Mesenchymal stem cell (in vitro differentiated cells and primary cell): ENCODE data around the gene SLC18A3.
A peak's percentile ranks its signal among the peaks of the same experiment; 100 is the strongest.

ENCODE experiments used
- DNase-seq: peaks from one replicate; pipeline ENCODE4 v3.0.0-alpha.2; 2013
- H2AFZ ChIP-seq: one replicate; pipeline ENCODE4 v1.6.1; 2013; ENCODE audit warnings: low read depth, mild to moderate bottlenecking, control low read depth, inconsistent platforms, low read length, moderate library complexity
- H2AK5ac ChIP-seq: 2 replicates; pipeline ENCODE4 v1.6.1; 2013; ENCODE audit warnings: low read length, moderate library complexity, mild to moderate bottlenecking, inconsistent platforms; ENCODE audit not compliant: severe bottlenecking
- H2BK120ac ChIP-seq: one replicate; pipeline ENCODE4 v1.6.1; 2013; ENCODE audit warnings: low read depth, mild to moderate bottlenecking, inconsistent platforms, low read length, moderate library complexity
- H2BK12ac ChIP-seq, 2 experiments: one replicate each; pipeline ENCODE4 v1.6.1; 2013; ENCODE audit warnings: inconsistent platforms in 2 of 2, low read length in 2 of 2, mild to moderate bottlenecking in 2 of 2, moderate library complexity in 2 of 2, control low read depth in 1 of 2
- H2BK15ac ChIP-seq: one replicate; pipeline ENCODE4 v1.6.1; 2013; ENCODE audit warnings: mild to moderate bottlenecking, low read depth, inconsistent platforms; ENCODE audit not compliant: poor library complexity, severe bottlenecking
- H2BK5ac ChIP-seq: 2 replicates; pipeline ENCODE4 v1.6.1; 2013; ENCODE audit warnings: low read depth, mild to moderate bottlenecking, low read length, control low read depth, inconsistent platforms; ENCODE audit not compliant: poor library complexity, severe bottlenecking
- H3K14ac ChIP-seq, 2 experiments: one replicate each; pipeline ENCODE4 v1.6.1; 2013; ENCODE audit warnings: inconsistent platforms in 2 of 2, low read length in 2 of 2, control low read depth in 1 of 2, mild to moderate bottlenecking in 1 of 2, moderate library complexity in 1 of 2
- H3K18ac ChIP-seq, 2 experiments: one replicate each; pipeline ENCODE4 v1.6.1; 2013; ENCODE audit warnings: inconsistent platforms in 2 of 2, low read length in 2 of 2, control low read depth in 1 of 2, low read depth in 1 of 2, mild to moderate bottlenecking in 1 of 2
- H3K23ac ChIP-seq, 2 experiments: one replicate each; pipeline ENCODE4 v1.6.1; 2013; ENCODE audit warnings: inconsistent platforms in 2 of 2, low read length in 2 of 2, mild to moderate bottlenecking in 2 of 2, moderate library complexity in 2 of 2, control low read depth in 1 of 2
- H3K27ac ChIP-seq: 2 replicates; pipeline ENCODE4 v1.5.1; 2013; ENCODE audit warnings: mild to moderate bottlenecking, moderate library complexity, low read length, control low read depth, inconsistent platforms; ENCODE audit not compliant: poor library complexity, severe bottlenecking
- H3K27me3 ChIP-seq, 2 experiments: 2 replicates each; pipeline versions ENCODE4 v1.6.1 to v1.7.0; 2013; ENCODE audit warnings: low read length in 2 of 2, mild to moderate bottlenecking in 2 of 2, moderate library complexity in 2 of 2, control low read depth in 1 of 2, inconsistent platforms in 1 of 2; ENCODE audit not compliant: control insufficient read depth in 1 of 2, insufficient read depth in 1 of 2
- H3K36me3 ChIP-seq, 2 experiments: 2 replicates each; pipeline versions ENCODE4 v1.6.1 to v1.7.0; 2013; ENCODE audit warnings: low read length in 2 of 2, control low read depth in 1 of 2, inconsistent platforms in 1 of 2, low read depth in 1 of 2, mild to moderate bottlenecking in 1 of 2; ENCODE audit not compliant: insufficient read depth in 2 of 2, control insufficient read depth in 1 of 2
- H3K4ac ChIP-seq, 2 experiments: one replicate each; pipeline ENCODE4 v1.6.1; 2013; ENCODE audit warnings: inconsistent platforms in 2 of 2, low read length in 2 of 2, mild to moderate bottlenecking in 2 of 2, moderate library complexity in 2 of 2, control low read depth in 1 of 2, low read depth in 1 of 2
- H3K4me1 ChIP-seq: 2 replicates; pipeline ENCODE4 v1.6.1; 2013; ENCODE audit warnings: low read depth, low read length, control low read depth; ENCODE audit not compliant: control insufficient read depth, insufficient read depth
- H3K4me2 ChIP-seq: 2 replicates; pipeline ENCODE4 v1.6.1; 2013; ENCODE audit warnings: low read length, mild to moderate bottlenecking, inconsistent platforms; ENCODE audit not compliant: poor library complexity, severe bottlenecking
- H3K4me3 ChIP-seq, 2 experiments: 2 replicates each; pipeline versions ENCODE4 v1.5.1 to v1.7.0; 2013; ENCODE audit warnings: low read length in 2 of 2, mild to moderate bottlenecking in 2 of 2, control low read depth in 1 of 2, low read depth in 1 of 2; ENCODE audit not compliant: insufficient read depth in 1 of 2
- H3K79me1 ChIP-seq: replicated peaks from 2 replicates; pipeline ENCODE4 v1.6.1; 2013; ENCODE audit warnings: mild to moderate bottlenecking, control low read depth, low read length, inconsistent platforms; ENCODE audit not compliant: poor library complexity, severe bottlenecking
- H3K9ac ChIP-seq: 2 replicates; pipeline ENCODE4 v1.7.0; 2013; ENCODE audit warnings: mild to moderate bottlenecking, low read length, moderate library complexity
- H3K9me3 ChIP-seq: 2 replicates; pipeline ENCODE4 v1.7.0; 2013; ENCODE audit warnings: mild to moderate bottlenecking, low read length; ENCODE audit not compliant: control insufficient read depth
- H4K8ac ChIP-seq: one replicate; pipeline ENCODE4 v1.6.1; 2013; ENCODE audit warnings: inconsistent platforms, mild to moderate bottlenecking, low read length, moderate library complexity
- H4K91ac ChIP-seq: one replicate; pipeline ENCODE4 v1.6.1; 2013; ENCODE audit warnings: mild to moderate bottlenecking, low read length, inconsistent platforms
- WGBS: methylation state at CpG from one replicate; pipeline ENCODE4 v1.1.7; 2013; ENCODE audit warnings: mixed read lengths; 5-methylcytosine and 5-hydroxymethylcytosine counted together

Gene SLC18A3

DNA sequence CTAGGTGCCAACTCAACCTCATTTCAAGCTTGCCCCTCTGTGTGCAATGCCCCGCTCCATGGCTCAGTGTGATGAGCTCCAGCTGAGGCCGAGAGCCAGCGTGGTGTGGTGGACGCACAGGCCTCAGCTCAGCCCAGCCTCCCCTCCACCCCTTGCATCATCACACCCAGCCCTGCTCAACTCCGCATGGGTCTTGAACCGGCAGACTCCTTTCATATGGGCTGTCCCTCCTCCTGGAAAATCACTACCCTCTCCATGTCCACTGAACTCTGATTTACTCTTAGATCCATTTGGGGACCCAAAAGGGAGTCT lies 16.6 kb upstream of the SLC18A3 start:
- Histone ChIP-seq H3K14ac (no peak overlapping the region), H3K9me3 (no peaks in the 10 kb centered on the region), H2BK15ac (no peak overlapping the region), H3K4ac (no peak overlapping the region), H3K4me1 (peaks cover 2% of the 10 kb centered on the region), H3K18ac (no peak overlapping the region), H2AFZ (no peak overlapping the region), H3K4me3 (no peak overlapping the region), H3K27ac (no peak overlapping the region), H2BK120ac (no peak overlapping the region), H3K9ac (no peak overlapping the region), H3K36me3 (no peaks in the 10 kb centered on the region), H4K8ac (no peak overlapping the region), H2AK5ac (no peak overlapping the region), H2BK12ac (no peak overlapping the region), H3K23ac (no peak overlapping the region), H3K79me1 (no peaks in the 10 kb centered on the region), H4K91ac (no peak overlapping the region), H3K4me2 (no peak overlapping the region), H2BK5ac (no peak overlapping the region), H3K27me3 (peaks cover 15 to 43% of the 10 kb centered on the region in 2 experiments)
- WGBS: 86% methylated on average over 6 of the region's 6 CpGs
- DNase-seq: no peak

DNA sequence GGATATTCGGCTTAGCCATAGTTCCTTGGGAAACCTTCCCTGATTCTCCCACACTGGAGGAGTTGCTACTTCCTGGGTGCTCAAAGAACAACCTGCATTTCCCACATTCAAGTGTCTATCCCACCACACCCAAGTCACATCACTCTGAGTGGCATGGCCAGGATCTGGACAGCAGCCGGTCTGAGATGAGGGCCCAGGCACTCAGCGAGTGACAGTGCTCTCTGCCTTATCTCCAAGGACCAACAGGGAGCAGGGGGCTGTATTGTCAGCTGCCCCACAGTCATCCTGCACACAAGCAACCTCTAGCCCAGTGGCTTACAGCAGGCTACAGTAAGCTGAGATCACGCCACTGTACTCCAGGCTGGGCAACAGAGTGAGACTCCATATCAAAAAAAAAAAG lies 16.1 kb upstream of the SLC18A3 start:
- Histone ChIP-seq H3K4ac (no peak overlapping the region), H2BK120ac (no peak overlapping the region), H2BK12ac (no peak overlapping the region), H3K4me2 (no peak overlapping the region), H3K23ac (no peak overlapping the region), H2BK5ac (no peak overlapping the region), H2BK15ac (no peak overlapping the region), H3K36me3 (no peaks in the 10 kb centered on the region), H3K4me3 (no peak overlapping the region), H3K18ac (no peak overlapping the region), H4K91ac (no peak overlapping the region), H3K27ac (no peak overlapping the region), H2AK5ac (no peak overlapping the region), H2AFZ (no peak overlapping the region), H3K9ac (no peak overlapping the region), H3K4me1 (peaks cover 3% of the 10 kb centered on the region), H3K27me3 (peaks cover 15 to 44% of the 10 kb centered on the region in 2 experiments), H3K9me3 (no peaks in the 10 kb centered on the region), H3K79me1 (no peaks in the 10 kb centered on the region), H4K8ac (no peak overlapping the region), H3K14ac (no peak overlapping the region)
- no peak for DNase-seq
- 58% methylated on average over 3 of the region's 4 CpGs for WGBS

DNA sequence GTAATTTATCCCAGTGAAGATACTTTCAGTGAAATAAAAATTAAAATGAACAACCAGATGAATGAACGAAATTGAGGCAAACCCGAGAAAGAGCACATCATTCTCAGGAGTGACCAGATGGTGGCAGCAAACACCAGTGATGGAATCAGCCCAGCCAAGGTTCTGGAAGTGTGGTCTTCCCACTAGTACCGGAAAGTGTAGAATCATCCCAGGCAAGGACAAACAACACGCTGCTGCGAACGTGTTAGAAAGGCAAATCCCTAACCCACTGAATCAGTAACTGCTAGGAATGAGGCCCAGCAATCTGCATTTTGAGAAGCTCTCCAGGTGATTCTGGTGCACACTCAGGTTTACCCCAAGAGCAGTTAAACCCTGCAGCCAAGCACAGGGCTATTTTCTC lies 15.5 kb upstream of the SLC18A3 start:
- Histone ChIP-seq H2BK12ac (no peak overlapping the region), H3K27ac (no peak overlapping the region), H2AFZ (no peak overlapping the region), H2AK5ac (no peak overlapping the region), H3K4me2 (peak overlapping the region; percentile 13), H3K4me1 (peaks cover 5% of the 10 kb centered on the region), H3K9ac (no peak overlapping the region), H3K14ac (no peak overlapping the region), H2BK5ac (no peak overlapping the region), H3K79me1 (no peaks in the 10 kb centered on the region), H3K9me3 (no peaks in the 10 kb centered on the region), H3K4me3 (no peak overlapping the region), H3K4ac (no peak overlapping the region), H3K36me3 (no peaks in the 10 kb centered on the region), H4K91ac (no peak overlapping the region), H3K23ac (no peak overlapping the region), H3K27me3 (peaks cover 15 to 50% of the 10 kb centered on the region in 2 experiments), H2BK15ac (no peak overlapping the region), H4K8ac (no peak overlapping the region), H2BK120ac (no peak overlapping the region), H3K18ac (no peak overlapping the region)
- 1% methylated on average over 6 of the region's 6 CpGs for WGBS
- peak; percentile 72 for DNase-seq

DNA sequence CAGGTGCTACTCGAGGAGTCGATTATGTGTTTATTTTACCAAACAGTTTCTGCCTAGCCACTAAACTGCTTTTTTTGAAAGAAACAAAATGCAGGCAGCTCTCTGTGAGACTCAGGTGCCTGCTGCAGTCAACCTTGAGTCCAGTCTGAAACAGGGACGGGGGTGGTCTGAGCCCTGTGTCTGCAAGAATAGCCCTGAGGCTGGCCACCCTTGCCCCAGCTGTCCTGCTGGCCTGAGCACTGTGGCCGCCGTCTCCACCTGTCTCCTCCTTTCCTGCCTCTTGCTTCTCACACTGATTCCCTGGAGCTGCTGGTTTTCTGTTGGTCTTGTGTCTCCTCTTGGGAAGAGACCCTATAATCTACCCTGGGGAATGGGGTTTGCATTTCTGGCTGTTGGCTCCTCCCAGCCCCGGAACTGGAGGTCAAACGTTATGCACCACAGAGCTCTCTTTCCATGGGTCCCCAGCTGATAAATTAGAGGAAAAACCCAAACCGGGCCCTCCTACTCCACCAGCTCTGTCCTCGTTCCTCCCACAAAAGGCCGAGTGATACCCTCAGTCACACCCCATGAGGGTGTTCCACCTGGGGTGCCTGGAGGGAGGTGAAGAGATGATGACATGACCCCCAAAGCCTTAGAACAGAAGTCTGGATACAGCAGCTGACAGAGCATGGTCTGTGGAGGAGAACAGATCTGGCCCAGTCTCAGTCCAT lies 15.0 kb upstream of the SLC18A3 start:
- H4K8ac ChIP-seq: no peak overlapping the region
- H3K9me3 ChIP-seq: no peaks in the 10 kb centered on the region
- no peak overlapping the region for H2BK12ac ChIP-seq
- no peaks in the 10 kb centered on the region for H3K79me1 ChIP-seq
- H3K18ac ChIP-seq: no peak overlapping the region
- no peak overlapping the region for H3K4ac ChIP-seq
- H3K4me2 ChIP-seq: no peak overlapping the region
- H3K14ac ChIP-seq: no peak overlapping the region
- no peak overlapping the region for H4K91ac ChIP-seq
- WGBS: 86% methylated on average over 7 of the region's 10 CpGs
- H3K27ac ChIP-seq: no peak overlapping the region
- H2AK5ac ChIP-seq: no peak overlapping the region
- H2BK5ac ChIP-seq: no peak overlapping the region
- no peak overlapping the region for H3K23ac ChIP-seq
- H3K36me3 ChIP-seq: no peaks in the 10 kb centered on the region
- H3K4me1 ChIP-seq: peaks cover 5% of the 10 kb centered on the region
- no peak overlapping the region for H2BK15ac ChIP-seq
- H3K4me3 ChIP-seq: no peak overlapping the region
- peaks cover 15 to 54% of the 10 kb centered on the region in 2 experiments for H3K27me3 ChIP-seq
- H2AFZ ChIP-seq: no peak overlapping the region
- H2BK120ac ChIP-seq: no peak overlapping the region
- no peak for DNase-seq
- no peak overlapping the region for H3K9ac ChIP-seq
